NCI-H2196 treated with DMSO at 0.1 percent for 48 hours (cell line): ENCODE data around the gene CDK5RAP1.
"Not testable (repeated sequence)": the region's sequence is repeated elsewhere in the genome, so short reads cannot be mapped to it uniquely, and the experiment has no call there.

Experiments
- DNase-seq: peaks from one replicate; lab custom pipeline; 2025; ENCODE audit not compliant: unreplicated experiment; lab: John Stamatoyannopoulos, UW

The CDK5RAP1 gene

DNA sequence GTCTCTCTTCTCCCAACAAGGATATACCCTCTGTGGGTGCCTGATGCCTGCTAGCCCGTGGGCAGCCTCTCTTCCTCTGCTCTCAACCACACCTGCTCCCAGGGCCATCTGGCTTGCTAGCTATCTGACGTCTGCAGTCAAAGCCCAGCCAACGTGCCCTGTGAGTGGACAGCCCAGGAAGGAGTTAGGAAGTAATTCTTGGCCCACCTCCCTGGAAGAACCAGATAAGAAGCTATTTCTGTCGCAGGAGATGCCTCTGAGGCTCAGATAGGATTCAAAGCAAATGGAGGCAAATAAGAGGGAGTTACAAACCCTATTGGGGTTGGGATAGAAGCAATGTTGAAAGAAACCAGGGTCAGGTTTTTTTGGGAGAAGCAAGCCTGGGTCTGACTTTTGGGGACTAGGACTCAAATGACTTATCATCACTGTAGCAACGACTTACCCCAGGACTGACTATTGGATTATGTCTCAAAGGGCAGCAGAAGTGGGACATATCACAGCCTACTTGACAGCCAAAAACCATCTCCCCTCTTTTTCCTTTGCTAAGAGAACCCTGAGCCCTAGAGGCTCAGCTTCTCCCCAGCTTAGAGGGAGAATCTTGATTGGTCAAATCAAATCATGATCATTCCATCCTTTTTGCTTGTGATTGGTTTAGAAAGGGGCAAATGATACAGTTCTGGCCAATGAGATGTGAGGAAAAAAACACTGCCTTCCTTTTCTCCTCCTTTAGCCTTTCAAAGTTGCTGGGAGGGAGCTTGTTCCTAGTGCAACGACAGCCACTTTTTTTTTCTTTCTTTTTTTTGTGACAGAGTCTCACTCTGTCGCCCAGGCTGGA is 18.0 kb upstream of the CDK5RAP1 start:
- DNase-seq = no peak

DNA sequence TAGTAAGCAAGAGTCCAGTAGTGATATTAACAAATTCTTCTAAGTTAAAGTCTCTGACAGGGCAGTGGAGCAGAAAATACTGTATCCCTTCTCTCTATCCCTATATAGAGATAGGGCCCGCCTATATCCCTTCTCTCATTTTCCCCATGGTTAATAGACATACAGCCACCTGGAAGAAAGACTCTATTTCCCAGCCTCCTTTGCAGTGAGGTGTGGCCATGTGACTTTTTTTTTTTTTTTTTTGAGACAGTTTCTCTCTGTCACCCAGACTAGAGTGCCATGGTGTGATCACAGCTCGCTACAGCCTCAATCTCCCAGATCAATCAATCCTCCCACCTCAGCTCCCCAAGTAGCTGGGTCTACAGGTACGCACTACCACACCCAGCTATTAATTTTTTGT is 16.7 kb upstream of the CDK5RAP1 start:
- no peak for DNase-seq

DNA sequence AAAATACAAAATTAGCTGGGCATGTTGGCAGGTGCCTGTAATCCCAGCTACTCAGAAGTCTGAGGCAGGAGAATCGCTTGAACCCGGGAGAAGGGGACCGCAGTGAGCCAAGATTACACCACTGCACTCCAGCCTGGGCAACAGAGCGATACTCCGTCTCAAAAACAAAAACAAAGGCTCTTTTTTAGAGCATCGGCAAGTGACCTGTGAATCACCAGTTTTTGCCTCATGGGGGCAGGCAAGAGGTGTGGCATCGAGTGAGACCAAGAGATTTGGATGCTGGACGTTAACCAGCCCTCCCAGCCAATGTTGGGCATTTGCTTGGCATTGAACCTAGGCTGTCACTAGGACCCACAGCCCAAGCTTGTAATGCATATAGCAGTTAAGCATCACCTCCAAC is 14.6 kb upstream of the CDK5RAP1 start:
- peak; percentile 13 for DNase-seq

DNA sequence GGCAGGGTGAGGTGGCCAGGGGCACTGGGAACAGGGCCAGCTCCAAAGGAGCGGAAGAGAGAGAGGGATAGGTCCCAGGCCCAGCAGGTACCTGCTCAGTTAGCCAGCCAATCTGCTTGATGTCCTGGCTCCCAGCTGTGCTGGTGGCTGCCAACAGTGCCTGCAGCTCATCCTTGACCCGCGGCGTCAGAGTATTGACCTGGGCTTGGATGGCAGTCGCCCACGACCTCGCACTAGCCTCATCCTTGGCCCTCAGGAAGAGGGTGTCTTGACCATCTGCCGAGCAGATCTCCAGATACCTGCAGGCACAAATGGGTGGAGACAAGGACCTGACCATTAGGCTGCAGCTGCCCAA is 11.1 kb upstream of the CDK5RAP1 start:
- DNase-seq = peak; percentile 65

DNA sequence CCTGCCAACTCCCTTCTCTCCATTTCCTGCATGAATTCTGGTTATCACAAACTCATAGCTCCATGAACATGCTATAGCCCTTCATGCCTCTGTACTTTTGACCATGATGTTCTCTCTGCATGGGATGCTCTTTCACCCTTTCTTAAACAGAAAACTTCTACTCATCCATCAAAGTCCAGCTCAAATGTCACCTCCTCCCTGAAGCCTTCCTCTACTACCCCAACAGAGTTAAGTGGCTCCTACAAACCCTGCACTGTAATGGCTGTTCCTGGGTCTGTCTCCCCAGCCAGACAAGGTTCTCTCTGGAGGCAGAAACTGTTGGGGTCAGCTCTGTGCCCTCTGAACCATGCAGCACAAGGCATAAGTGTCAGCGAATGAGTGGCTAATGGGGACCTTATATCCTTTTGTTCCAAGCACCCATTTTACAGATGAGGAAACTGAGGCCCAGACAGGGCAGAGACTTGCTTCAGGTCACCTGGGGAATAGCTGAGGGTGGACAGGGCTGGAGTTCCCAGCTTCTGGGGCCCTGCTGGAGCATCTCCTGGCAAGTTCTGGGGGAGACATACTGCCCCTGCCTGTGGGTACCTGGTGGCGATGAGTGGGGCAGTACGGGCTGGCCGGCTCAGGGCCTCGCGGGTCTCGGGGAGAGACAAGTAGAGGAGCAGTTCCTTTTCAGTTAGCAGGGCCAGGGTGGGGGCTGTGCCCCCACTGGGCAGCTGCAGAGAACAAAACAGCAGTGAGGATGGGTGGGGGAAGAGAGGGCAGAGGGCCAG is 10.6 kb upstream of the CDK5RAP1 start:
- DNase-seq = no peak

DNA sequence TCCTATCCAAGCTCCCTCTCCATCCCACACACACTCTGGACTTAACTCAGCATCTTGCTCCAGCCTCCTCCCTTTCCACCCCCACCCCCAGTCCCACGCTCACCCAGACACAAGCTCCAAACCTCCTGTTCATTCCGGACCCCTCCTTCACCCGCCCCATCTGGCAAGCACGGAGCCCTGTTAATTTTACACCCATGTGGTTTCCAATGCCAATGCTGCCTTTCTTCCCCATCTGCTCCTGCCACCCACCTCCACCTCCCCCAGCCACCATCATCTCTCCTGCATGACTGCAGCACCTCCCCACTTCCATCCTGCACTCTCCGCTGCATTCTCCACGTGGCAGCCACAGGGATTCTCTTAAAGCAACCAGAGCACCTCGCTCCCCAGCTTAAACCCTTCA is 9.9 kb upstream of the CDK5RAP1 start:
- DNase-seq = no peak

DNA sequence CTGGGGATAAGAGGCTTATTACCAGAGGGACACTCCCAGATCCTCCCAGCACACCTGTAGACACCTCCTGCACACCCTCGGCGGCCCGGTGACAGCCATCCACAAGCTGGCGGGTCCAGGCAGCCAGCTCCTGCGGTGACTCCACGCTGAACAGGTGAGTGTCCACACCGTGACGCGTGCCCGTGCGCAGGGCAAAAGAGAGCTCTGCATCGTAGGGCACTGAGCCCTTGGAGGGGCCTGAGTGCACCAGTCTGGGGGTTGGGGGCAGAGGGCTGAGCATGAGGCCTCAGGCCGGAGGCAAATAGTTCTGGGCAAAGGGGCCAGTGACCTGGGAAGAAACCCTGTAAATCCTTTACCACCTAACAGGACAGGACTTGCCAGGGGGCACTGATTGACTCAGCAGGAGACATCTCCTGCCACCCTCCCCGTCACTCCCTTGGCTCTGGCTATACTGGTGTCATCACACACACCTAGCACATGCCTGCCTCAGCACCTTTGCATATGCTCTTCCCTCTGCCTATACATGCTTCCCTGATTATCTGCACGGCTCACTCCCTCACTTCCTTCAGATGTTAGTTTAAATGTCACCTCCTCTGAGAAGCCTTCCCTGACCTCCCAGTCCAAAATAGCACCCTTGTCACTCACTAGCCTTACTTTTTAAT is 8.9 kb upstream of the CDK5RAP1 start:
- no peak for DNase-seq

DNA sequence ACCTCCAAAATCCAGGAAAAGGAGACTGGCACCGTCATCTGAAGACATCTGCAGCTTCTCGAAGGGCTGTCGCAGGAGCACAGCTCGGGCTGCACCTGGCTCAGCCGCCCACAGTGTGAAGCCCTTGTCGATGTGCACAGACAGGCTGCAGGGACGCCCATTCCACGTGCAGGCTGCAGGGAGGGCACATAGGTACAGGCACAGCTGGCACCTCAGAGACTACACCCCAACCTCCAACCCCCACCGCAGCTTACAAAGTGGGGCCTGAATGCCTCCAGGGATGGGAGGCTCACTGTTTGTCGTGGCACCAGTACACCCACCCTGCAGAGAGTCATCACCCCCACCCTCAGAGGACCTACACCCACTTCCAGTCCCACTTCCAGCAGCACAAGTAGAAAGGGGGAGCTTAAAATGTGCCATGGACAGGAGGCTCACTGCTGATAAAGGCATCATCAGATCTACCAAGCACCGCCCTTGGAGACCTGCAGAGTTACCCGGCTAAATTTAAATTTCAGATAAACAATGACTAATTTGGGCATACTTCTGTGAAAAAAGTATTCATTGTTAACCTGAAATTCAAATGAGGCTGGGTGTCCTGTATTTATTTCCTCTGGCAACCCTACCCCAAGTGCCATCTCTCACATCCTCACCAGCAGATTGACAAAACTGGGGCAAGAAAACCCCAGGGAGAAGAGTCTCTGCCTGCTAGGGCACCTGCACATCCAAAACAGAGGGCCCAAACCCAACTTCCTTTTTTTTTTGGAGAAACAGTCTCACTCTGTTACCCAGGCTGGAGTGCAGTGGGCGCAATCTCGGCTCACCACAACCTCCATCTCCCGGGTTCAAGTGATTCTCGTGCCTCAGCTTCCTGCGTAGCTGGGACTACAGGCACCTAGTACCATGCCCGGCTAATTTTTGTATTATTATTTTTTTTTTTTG is 7.7 kb upstream of the CDK5RAP1 start:
- no peak for DNase-seq

DNA sequence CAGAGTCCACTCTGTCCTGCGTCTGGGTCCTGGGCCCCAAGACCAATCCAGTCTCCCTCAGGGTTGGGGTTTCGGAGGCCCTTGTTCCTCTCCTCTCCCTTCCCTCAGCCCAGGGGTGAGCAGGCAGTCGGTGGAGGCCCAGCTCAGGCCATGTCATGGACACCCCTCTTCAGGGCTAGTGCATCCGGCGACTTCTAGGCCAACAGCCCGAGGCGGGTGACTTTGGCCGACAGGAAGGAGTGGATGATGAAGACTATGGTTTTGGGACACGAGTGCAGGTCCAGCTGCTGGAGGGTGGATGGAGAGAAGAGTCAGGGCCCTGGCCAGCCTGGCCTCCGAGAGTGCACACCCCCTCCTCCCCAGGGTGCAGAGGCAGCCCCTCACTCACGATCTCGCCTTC is 7.0 kb upstream of the CDK5RAP1 start:
- no peak for DNase-seq

DNA sequence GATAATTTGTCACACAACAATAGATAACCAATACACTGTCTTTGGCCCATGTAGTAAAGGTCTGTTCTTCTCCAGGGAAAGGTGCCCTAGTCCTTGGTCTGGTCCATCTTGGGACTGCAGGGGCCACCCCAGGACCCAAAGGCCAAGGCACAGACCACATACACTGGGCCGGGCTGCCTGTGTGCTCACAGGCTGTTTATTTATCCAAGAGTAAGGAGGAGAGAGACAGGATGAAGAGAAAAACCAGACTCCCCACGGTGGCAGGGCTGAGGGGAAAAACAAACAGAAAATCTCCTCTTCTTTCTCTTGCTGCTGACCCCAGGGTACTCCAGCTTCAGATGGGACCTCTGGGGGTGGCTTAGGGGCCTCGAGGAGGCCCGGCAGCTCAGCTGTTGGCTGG is 6.5 kb upstream of the CDK5RAP1 start:
- DNase-seq = no peak

DNA sequence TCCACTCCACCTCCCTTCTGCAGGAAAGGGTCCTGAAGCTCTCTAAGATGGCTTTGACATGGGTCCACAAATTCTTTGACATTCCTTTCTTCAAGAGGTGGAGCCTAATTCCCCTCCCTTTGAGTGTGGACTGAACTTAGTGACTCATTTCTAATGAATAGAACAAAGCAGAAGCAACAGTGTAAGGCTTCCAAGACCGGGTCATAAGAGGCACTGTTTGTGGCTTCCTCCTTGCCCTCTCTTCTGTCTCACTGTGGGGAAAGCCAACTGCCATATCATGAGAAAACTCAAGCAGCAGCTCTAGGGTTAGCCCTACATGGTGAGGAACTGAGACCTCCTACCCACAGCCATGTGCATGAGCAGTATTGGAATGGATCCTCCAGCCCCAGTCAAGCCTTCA is 5.9 kb upstream of the CDK5RAP1 start:
- no peak for DNase-seq

DNA sequence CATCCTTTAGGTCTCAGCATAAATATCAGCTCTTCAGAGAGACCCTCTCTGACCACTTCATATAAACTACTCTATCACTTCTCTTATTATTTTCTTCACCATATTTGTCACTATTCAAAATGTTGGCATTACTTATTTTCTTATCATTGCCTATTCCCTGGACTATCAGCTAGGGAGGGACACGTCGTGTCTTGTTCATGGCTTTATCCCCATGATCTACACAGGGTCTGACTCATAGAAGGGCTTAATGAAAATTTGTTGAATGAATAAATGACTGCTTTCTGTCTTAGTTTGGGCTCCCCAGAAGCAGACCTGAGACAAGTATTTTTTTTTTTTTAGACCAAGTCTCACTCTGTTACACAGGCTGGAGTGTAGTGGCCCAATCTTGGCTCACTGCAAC is 3.0 kb upstream of the CDK5RAP1 start:
- DNase-seq = no peak

DNA sequence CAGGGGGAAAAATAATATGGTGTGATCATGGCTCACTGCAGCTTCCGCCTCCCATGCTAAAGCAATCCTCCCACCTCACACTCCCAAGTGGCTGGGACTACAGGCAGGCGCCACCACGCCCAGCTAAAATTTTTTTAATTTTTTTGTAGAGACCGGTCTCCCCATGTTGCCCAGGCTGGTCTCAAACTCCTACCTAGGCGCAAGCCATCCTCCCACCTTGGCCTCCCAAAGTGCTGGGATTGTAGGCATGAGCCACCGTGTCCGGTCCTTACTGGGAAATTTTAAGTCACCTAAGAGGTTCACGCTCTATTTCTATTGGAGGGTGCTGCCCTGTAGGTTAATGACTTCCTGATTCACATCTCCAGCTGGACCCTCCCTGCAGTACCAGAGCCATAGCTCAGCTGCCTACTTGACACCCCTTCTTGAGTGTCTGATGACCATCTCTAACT is 626 bp upstream of the CDK5RAP1 start:
- no peak for DNase-seq

DNA sequence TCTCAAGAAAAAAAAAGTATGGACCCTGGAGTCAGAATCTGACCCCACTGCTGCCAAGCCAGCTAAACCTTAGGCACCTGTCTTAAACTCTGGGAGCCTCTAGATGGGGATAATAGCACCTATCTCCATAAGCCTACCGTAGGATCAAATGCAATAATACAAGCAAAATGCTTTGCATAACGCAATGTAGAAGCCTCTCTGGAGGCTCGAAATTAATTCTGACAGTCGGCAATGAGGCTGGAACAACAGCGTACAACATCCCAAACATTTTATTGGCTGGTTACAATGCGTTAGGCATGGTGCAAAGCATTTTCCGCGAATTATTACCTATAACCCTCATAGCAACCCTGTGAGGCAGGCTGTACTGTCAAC is 521 bp downstream of the CDK5RAP1 start:
- no peak for DNase-seq

DNA sequence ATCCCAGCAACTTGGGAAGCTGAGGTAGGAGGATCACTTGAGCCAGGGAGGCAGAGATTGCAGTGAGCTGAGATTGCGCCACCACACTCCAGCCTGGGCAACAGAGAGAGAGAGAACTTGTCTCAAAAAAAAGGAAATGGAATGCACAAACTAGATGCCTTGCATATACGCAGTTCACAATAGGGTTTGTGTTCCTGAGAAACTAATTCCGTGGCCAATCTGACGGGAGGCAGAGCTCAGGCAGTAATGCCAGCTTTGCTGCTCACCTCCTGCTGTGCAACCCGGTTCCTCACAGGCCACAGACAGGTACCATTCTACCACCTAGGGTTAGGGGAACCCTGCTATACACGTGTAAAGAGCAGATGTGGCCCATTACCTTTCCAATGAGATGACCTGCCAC is 1.4 kb downstream of the CDK5RAP1 start:
- no peak for DNase-seq

DNA sequence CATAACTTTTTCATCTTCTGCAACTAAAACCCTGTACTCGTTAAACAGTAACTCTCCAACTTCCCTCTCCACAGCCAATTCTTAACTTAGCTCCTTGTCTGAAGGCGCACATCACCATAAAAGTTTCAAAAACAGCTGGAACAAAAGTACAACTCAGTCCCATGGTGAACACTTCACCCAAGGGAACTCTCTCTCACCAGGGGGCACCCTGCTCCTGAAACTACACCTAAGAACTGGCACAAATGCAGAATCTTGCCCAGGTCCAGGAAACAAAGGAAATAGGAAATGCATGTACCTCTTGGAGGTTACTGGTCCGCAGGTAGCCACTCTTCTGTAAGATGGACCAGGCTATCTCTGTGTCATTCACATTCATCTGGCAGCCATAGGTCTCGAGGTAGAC is 6.6 kb downstream of the CDK5RAP1 start:
- no peak for DNase-seq

DNA sequence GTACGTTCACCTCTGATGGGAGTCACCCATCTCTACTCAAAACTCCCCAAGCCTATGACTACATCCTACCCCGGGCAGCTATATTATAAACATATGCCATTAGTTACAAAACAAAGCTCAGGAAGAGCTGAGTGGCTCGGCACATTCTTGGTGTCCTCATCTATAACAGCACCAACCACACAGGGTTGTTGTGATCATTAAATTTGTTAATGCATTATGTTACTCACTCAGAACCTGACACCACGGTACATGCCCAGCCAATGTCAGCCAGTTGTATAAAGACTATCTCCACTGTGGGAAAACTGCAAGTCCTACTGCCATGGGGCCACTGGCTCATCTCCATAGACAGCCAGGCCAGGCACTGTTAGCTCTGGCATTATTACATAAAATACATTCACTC is 7.7 kb downstream of the CDK5RAP1 start:
- DNase-seq = no peak

DNA sequence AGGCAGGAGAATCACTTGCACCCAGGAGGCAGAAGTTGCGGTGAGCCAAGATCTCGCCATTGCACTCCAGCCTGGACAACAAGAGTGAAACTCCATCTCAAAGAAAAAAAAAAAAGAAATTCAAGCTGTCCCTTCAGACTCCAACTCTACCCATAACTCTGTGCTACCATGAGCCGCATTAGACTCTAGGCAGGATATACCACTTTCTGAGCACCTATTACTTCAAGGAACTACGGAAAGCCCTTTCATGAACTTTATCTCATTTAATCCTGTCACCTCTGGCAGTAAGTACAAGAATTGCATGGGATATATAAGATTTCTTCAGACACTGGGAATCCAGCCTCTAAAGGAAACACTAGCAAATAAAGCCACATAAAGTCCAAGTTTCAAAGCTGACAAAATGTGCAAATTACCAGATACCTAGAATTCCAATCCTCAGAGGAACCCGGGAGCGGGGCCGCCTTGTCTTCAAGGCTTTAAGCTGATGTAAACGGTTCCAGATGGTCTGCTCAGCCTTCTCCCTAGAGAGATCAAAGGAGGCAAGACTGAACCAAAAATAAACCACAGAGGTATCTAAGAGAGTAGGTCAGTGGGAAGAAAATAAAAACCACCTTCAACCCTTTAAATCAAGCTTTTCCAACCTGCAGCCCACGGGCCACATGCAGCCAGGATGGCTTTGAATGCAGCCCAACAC is 9.4 kb downstream of the CDK5RAP1 start:
- DNase-seq = no peak

DNA sequence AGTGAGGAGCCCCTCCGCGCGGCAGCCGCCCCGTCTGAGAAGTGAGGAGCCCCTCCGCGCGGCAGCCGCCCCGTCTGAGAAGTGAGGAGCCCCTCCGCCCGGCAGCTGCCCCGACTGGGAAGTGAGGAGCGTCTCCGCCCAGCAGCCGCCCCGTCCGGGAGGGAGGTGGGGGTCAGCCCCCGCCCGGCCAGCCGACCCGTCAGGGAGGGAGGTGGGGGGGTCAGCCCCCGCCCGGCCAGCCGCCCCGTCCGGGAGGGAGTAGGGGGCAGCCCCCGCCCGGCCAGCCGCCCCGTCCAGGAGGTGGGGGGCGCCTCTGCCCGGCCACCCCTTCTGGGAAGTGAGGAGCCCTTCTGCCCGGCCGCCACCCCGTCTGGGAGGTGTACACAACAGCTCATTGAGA is 12.0 kb downstream of the CDK5RAP1 start:
- DNase-seq = not testable (repeated sequence)

DNA sequence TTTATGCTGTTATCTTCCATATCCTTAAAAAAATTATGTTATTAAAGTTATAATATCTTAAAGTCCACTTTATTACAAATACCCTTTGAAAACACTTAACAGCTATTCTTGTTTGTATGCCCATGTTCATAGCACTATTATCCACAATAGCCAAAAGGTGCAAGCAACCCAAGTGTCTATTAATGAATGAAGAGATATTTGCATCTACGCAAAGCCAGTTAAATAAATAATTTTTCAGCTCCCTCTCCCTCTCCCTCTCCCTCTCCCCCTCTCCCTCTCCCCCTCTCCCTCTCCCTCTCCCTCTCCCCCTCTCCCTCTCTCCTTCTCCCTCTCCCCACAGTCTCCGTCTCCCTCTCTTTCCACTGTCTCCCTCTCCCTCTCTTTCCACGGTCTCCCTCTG is 13.1 kb downstream of the CDK5RAP1 start:
- DNase-seq = no peak
